Neural cell (in vitro differentiated cells): ENCODE measurements around the gene ATG14.

Experiments used
- EZH2 ChIP-seq: fragments of 200-600, 300-800 bp; shearing (Covaris generic), sonication (generic); IDR thresholded peaks from 2 replicates; pipeline ENCODE4 v1.6.1; 2014; ENCODE audit warnings: antibody characterized with exemption, low read length, borderline replicate concordance, mild to moderate bottlenecking; ENCODE audit not compliant: insufficient read depth, poor library complexity, severe bottlenecking
- POLR2AphosphoS5 ChIP-seq: IDR thresholded peaks from 2 replicates; pipeline ENCODE4 v1.6.1; 2012
- RAD21 ChIP-seq: fragments of 450-650 bp; conservative IDR thresholded peaks from 2 replicates; pipeline ENCODE4 v1.6.1; 2014; ENCODE audit warnings: antibody characterized with exemption, mild to moderate bottlenecking, moderate library complexity
- TAF1 ChIP-seq: IDR thresholded peaks from 2 replicates; pipeline ENCODE4 v1.6.1; 2012; ENCODE audit warnings: low read depth
- TF ChIP-seq, protein P1 (sequence below): fragments of 450-650 bp; IDR thresholded peaks from 2 replicates; pipeline ENCODE4 v1.5.1; 2014; ENCODE audit warnings: antibody characterized with exemption, mild to moderate bottlenecking, moderate library complexity; ENCODE audit not compliant: poor library complexity, severe bottlenecking

DNA sequence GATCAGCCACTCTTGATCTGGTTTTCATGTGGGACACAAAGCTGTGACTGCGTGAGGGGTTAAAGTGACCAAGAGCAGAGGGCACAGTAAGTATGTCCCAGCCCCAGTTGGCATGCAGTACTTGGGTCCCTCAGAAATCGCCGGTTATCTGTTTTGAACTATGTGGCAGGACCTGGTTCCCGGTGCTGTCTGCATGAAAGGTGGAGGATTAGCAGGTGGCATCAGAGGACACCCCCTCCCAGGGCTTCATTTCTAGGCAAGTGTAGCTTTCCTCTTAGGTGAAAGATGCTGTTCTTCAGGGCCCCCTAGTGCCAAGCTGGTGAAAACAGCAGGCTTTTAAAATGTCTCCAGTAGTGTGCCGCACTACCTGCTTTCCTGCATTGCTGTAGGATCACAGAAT, 57.1 kb downstream of the ATG14 start:
- TF ChIP-seq, protein P1, sequence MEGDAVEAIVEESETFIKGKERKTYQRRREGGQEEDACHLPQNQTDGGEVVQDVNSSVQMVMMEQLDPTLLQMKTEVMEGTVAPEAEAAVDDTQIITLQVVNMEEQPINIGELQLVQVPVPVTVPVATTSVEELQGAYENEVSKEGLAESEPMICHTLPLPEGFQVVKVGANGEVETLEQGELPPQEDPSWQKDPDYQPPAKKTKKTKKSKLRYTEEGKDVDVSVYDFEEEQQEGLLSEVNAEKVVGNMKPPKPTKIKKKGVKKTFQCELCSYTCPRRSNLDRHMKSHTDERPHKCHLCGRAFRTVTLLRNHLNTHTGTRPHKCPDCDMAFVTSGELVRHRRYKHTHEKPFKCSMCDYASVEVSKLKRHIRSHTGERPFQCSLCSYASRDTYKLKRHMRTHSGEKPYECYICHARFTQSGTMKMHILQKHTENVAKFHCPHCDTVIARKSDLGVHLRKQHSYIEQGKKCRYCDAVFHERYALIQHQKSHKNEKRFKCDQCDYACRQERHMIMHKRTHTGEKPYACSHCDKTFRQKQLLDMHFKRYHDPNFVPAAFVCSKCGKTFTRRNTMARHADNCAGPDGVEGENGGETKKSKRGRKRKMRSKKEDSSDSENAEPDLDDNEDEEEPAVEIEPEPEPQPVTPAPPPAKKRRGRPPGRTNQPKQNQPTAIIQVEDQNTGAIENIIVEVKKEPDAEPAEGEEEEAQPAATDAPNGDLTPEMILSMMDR, result peak; percentile 61
- TF ChIP-seq TAF1, result no peak
- no peak for TF ChIP-seq EZH2
- TF ChIP-seq RAD21, result peak; percentile 60
- no peak for TF ChIP-seq POLR2AphosphoS5
